Measurements from ENCODE around the gene SMC3.
"Not testable (repeated sequence)": the region's sequence is repeated elsewhere in the genome, so short reads cannot be mapped to it uniquely, and the experiment has no call there.

The SMC3 gene

DNA sequence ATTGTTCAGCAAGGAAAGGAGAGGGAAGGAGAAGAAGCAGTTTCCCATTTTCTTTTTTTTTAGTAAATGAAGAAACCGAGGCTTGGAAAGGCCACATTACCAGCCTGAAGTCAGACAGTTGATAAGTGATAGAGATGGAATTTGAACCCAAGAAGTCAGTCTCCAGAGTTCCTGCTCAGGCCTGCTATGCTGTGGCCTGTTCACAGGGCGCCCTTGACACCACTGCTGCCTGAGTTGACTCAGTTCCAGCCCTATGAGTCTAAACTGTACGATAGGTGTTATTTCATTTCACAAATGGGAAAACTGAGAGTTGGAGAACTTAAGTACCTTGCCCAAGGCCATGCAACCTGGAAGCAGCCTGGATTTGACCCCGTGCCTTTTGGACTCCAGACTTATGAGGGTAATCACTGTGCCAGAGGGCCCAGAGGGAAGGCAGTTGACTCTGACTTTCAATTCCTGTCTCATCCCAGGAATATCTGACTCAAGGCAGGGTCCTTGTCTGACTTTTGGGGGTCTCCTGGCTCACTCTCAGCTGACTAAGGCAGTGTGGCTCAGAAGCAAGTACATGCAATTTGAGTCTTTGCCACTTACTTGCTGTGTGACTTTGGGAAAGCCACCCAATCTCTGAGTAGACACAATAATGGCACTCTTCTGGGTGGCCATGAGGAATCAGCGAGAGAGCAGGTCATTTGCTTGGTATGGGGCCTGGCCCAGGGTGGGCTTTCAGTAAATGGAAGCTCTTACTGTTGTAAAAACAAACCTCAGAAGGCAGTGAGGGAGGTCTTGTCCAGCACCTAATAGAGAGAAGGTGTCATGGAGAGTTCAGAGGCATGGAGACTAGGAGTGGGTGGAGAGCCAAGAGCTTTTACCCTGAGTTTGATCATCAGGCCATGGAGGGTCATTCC, 58.7 kb downstream of the SMC3 start:
- DNase-seq, result no peak

DNA sequence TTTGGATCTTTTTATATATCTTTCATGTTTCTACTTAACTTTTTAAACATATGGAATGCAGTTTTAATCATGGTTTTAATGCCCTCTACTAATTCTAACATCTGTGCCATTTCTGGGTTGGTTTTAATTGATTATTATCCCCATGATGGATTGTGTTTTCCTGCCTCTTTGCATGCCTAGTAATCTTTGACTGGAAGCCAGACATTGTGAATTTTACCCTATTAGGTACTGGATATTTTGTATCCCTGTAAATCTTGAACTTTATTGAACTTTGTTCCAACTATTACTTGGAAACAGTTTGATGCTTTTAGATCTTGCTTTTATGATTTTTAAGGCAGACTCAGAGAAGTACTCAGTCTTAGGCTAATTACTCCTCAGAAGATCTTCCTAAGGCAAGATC, 60.7 kb downstream of the SMC3 start:
- no peak for DNase-seq

GRCh38 chr10:110629680-110630191, 62.2 kb downstream of the SMC3 start:
- no peak for DNase-seq

GRCh38 chr10:110631934-110632333, 64.4 kb downstream of the SMC3 start:
- no peak for DNase-seq

GRCh38 chr10:110632591-110633215, 65.2 kb downstream of the SMC3 start:
- no peak for DNase-seq

- DNase-seq, result no peak
These were observed 67.2 kb downstream of the SMC3 start for GRCh38 chr10:110634527-110635209.

- no peak for DNase-seq
These were observed 69.1 kb downstream of the SMC3 start for GRCh38 chr10:110636572-110636931.

DNA sequence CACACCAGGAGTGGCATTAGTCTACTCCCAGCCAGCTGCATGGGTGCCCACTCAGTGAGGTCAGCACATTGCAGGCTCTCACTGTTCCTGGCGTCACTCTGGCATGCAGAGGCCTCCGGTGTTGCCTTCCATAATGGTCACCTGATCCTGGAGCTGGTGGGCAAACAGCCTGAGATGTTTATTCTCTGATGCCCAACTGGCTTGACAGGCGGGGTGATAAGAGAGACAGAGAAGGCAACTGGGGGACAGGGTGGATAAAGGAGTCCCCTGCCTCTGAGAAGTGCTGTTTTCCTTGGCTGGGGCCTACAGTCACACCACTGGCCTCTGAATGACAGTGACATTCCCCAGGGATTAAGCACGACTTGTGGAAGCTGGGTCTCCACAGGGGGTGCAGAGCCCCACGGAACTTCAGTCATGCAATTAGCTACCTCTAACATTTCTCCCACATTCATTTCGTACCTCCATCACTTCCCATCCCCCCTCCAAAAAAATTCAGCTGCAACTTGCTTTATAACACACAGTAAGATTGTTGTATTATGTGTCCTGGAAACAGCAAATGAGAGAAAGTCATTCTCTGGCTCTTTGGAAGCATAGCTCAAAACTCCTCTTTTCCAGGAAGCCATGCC, 69.5 kb downstream of the SMC3 start:
- no peak for DNase-seq

DNA sequence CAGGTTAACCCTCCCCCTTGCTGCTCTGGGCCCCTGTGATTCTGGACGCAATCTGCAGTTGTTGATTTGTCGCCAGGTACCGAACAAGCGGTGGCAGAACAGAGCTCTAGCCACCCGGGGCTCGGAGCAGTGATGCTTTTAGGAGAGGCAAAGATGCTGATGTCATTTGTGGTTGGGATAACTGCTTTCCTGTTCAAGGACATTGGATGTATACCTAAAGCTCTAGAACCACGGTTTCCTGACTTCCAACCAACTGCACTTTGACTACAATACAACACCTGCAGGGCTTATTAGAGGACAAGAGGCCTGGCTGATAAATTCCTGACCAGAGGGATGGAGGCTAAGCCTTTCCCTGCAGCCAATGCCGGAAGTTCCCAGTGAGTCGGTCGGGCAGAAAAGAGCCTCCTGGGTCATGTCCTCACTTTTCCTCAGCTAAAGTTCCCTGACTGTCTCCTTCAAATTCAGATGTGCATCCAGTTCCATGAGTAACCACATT, 70.1 kb downstream of the SMC3 start:
- no peak for DNase-seq

DNA sequence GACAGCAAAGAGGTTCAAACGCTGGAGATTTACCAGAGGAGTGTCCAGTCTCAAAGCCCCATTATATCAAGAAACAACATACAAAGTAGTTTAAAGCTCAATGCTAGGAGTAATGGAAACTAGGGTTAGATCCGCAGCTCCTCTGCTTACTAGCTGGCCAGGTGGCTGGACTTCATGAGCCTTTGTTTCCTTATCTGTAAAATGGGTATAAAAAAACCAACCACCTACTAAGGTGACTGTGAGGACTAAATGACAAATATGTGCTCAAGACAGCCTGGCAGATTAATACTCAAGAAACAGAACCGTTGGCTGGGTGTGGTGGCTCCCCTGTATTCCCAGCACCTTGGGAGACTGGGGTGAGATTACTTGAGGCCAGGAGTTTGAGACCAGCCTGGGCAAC, 70.8 kb downstream of the SMC3 start:
- no peak for DNase-seq

GRCh38 chr10:110639046-110639445, 71.6 kb downstream of the SMC3 start:
- DNase-seq, result not testable (repeated sequence)

GRCh38 chr10:110639858-110640257, 72.4 kb downstream of the SMC3 start:
- not testable (repeated sequence) for DNase-seq

DNA sequence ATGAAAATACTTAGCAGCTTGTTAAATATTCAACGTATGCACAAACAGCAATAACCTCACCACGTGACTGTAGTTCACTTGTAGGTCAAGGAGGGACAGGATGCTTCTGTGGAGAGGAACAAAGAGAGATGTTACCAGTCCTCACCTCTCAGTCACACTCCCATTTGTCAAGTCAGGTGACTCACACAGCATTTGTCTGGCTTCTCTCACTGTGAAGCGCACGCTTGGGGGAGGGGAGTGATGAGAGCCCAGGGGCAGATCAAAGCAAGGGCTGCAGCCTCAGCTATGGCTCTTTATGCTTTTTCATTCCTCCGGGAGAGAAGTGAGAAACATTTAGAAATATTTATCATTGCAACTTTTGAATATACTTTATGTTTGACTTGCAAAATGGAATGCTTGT, 73.8 kb downstream of the SMC3 start:
- no peak for DNase-seq

DNA sequence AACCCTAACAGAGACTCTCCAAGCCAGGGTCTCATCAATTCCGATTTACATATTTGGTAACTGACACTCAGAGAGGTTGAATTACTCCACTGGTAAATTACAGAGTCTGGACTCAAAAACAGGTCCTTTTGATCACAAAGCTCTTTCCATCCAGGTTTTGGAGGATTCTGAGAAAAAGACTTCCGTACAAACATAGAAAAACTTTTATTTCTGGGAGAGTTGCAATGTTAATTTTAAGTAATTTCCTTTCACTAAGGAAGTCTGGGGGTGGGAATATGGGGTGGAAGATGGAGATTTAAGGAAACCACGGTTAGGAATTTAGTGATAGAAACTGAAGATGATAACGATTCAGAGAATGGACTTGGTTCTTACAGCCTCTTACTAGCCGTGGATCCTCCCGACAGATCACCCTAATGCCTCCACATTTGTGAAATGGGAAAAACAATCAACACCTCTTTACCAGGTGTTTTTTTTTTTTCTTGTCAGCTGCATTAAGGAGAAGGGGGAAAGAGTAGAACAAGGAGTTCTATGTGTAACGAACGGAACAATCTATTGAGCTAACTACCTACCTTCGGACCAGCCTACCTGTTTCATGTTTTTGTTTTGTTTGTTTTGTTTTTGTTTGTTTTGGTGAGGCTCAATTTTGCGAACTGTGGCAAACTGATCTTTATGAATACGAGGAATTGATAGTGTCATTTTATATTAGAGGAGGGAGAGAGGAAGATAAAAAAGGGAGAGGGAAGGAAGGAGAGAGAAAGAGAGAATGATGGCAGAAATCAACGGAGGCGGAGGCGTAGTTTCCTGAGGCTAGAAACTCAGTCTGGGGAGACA, 74.9 kb downstream of the SMC3 start:
- DNase-seq, result no peak

GRCh38 chr10:110643035-110643652, 75.6 kb downstream of the SMC3 start:
- DNase-seq, result no peak

DNA sequence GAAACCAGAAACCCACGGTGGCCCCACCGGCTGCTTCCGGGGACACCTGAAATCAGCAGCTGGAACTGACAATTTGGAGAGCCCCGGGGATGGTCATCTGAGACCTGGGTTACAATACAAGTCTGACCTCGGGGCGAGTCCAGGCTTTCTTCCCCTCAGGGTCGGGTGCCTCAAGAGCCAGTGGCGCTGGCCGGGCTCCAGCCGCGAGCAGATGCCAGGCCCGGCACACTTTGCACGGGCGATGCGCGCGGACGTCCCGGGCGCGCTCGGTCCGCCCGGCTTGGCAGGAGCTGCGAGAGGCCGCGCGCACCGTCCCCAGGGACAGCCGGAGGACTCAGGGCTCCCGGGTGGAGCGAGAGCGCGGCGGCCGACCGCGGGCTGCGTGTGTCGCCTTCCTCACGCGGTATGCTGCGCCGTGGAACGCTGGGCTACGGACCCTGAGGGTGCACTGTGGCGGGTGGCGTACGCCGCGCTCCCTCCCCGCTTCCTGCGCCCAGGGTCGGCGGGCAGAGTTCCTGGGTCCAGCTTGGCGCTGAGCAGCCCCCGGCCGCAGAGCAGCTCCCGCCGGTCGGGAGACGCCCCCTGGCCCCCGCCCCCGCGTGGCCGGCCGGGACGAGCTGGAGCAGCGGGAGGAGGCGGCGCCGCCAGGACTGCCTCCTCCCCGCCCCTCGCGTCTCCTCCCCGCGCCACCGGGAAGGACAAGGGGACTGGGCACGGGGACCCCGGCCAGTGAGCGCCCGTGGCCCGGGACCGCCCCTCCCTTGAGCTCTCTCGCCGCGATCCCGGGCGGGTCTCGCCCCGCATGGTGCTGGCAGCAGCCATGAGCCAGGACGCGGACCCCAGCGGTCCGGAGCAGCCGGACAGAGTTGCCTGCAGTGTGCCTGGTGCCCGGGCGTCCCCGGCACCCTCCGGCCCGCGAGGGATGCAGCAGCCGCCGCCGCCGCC, 76.4 kb downstream of the SMC3 start, which contains the start of gene RBM20:
Gene RBM20, plus strand, starts transcription at position 684 of the 945 bp plus-strand sequence. Its CDS starts 119 bp downstream, at position 803.
- no peak for DNase-seq

GRCh38 chr10:110644598-110645462, 77.3 kb downstream of the SMC3 start:
- DNase-seq, result no peak

DNA sequence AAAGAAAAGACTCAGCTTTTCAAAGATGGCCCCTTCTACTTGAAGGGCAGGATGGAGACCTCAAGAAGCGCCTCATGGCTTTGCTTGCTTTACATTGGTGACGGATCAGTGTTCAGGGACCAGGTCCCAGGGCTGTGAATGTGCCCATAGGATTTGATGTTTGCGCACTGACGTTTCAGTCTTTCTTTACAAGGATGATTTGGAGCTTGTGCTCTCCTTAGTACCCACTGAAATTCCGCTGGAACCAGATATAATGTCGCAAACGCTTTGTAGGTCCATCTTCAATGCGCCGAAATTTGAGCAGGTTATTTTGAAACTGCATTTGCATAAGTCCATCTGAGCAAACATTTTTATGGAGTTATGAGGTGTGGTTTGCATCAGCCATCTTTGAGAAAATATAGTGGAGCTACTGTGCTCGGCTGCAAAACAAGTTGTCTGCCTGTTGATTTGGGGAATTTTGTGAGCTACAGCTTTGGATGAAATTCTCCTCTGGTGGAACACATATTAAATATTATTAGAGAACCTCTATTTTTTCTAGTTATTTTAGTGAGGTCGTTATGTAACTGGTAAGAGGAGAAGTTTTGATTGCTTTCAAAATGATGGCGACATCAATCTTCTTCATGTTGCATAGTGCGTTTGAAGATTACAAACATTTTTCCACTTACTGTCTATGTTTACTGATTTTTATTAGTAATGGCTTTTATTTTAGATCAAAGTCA, 79.1 kb downstream of the SMC3 start:
- DNase-seq, result no peak

DNA sequence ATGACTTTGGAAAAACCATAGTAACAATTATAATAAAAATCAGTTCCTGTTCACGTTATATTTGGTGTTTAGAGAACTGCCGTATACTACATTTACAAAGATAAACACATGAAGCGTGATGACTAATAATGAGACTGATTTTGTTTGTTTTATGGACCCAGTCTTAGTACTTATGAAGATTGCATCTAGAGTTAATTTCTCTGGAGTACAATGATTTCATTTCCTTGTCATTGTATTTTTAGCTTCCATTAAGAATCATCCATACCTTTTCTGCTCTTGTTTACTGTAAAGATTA, 79.6 kb downstream of the SMC3 start:
- DNase-seq, result no peak
